Measurements from ENCODE around the gene FIG4.

The FIG4 gene

DNA sequence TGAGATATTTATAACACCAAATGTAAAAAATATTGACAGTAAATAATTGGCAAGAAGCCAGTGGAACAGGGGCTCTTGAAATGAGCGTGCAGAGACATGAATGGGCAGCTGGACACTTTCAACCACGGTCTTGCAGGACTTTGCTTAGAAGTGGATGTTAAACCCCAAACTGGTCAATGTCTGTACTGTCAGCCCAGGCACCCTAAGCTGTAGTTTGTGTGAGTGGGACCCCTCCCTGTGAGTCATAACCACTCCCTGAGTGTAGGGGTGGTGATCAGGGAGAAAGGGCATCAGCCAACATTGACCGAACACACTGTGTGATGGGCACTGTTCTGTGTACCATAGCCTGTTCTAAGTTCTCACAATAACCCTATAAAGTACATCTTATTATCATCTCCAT lies 108.6 kb downstream of the FIG4 start:
- no peak overlapping the region for H3K4me3 ChIP-seq (ENCODE audit: low read depth in 1 of 2, low read length in 2 of 2)
- H3K9ac ChIP-seq (ENCODE audit: low read length), result no peak overlapping the region
- no peak overlapping the region for H3K27ac ChIP-seq (ENCODE audit: low read depth, low read length)
- peaks cover 15% of the 10 kb centered on the region for H3K36me3 ChIP-seq (ENCODE audit: insufficient read depth, low read length)
- H3K4me1 ChIP-seq (ENCODE audit: insufficient read depth, low read length), result no peaks in the 10 kb centered on the region
- H3K9me3 ChIP-seq (ENCODE audit: low read length), result no peaks in the 10 kb centered on the region
- H3K27me3 ChIP-seq (ENCODE audit: control insufficient read depth in 1 of 2, insufficient read depth in 2 of 2, low read length in 2 of 2), result no peaks in the 10 kb centered on the region

DNA sequence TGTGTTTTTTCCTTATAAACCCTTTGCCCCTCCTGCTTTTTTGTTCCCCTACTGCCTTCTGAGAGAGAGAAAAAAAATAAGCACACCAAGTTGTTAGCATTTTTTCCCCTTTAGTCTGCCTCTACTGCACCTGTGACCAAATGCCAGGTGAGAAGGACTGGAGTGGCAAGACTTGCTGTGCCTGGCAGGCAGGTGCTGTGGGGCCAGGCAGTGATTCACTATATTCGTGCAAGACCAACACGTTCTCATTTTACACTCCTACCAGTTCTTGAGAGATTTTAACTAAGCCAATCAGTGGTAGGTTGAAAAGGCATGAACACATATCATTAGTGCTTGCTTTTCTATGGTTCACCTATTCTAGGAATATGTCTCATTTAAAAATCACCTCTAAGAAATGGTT lies 109.7 kb downstream of the FIG4 start:
- Histone ChIP-seq H3K4me1 (ENCODE audit: insufficient read depth, low read length) (no peaks in the 10 kb centered on the region), H3K36me3 (ENCODE audit: insufficient read depth, low read length) (peaks cover 15% of the 10 kb centered on the region), H3K9ac (ENCODE audit: low read length) (no peak overlapping the region), H3K27ac (ENCODE audit: low read depth, low read length) (no peak overlapping the region), H3K27me3 (ENCODE audit: control insufficient read depth in 1 of 2, insufficient read depth in 2 of 2, low read length in 2 of 2) (no peaks in the 10 kb centered on the region), H3K4me3 (ENCODE audit: low read depth in 1 of 2, low read length in 2 of 2) (no peak overlapping the region), H3K9me3 (ENCODE audit: low read length) (no peaks in the 10 kb centered on the region)

GRCh38 chr6:109801794-109802193 lies 110.7 kb downstream of the FIG4 start:
- Histone ChIP-seq H3K4me1 (ENCODE audit: insufficient read depth, low read length) (no peaks in the 10 kb centered on the region), H3K36me3 (ENCODE audit: insufficient read depth, low read length) (peaks cover 5% of the 10 kb centered on the region)

GRCh38 chr6:109804020-109804419 lies 112.9 kb downstream of the FIG4 start:
- Histone ChIP-seq H3K27ac (ENCODE audit: low read depth, low read length) (no peak overlapping the region), H3K27me3 (ENCODE audit: control insufficient read depth in 1 of 2, insufficient read depth in 2 of 2, low read length in 2 of 2) (no peaks in the 10 kb centered on the region), H3K9ac (ENCODE audit: low read length) (no peak overlapping the region), H3K4me3 (ENCODE audit: low read depth in 1 of 2, low read length in 2 of 2) (no peak overlapping the region), H3K9me3 (ENCODE audit: low read length) (no peaks in the 10 kb centered on the region), H3K4me1 (ENCODE audit: insufficient read depth, low read length) (no peaks in the 10 kb centered on the region), H3K36me3 (ENCODE audit: insufficient read depth, low read length) (no peaks in the 10 kb centered on the region)

More at GRCh38 chr6:109801794-109802193, 110.7 kb downstream of the FIG4 start:
- Histone ChIP-seq H3K9me3 (ENCODE audit: low read length) (no peaks in the 10 kb centered on the region), H3K27me3 (ENCODE audit: control insufficient read depth in 1 of 2, insufficient read depth in 2 of 2, low read length in 2 of 2) (no peaks in the 10 kb centered on the region), H3K9ac (ENCODE audit: low read length) (no peak overlapping the region), H3K27ac (ENCODE audit: low read depth, low read length) (no peak overlapping the region), H3K4me3 (ENCODE audit: low read depth in 1 of 2, low read length in 2 of 2) (no peak overlapping the region)

- Histone ChIP-seq H3K27me3 (ENCODE audit: control insufficient read depth in 1 of 2, insufficient read depth in 2 of 2, low read length in 2 of 2) (no peaks in the 10 kb centered on the region), H3K4me1 (ENCODE audit: insufficient read depth, low read length) (no peaks in the 10 kb centered on the region), H3K27ac (ENCODE audit: low read depth, low read length) (no peak overlapping the region), H3K36me3 (ENCODE audit: insufficient read depth, low read length) (no peaks in the 10 kb centered on the region), H3K9me3 (ENCODE audit: low read length) (no peaks in the 10 kb centered on the region), H3K4me3 (ENCODE audit: low read depth in 1 of 2, low read length in 2 of 2) (no peak overlapping the region), H3K9ac (ENCODE audit: low read length) (no peak overlapping the region)
These were observed 116.8 kb downstream of the FIG4 start for GRCh38 chr6:109807881-109808280.

DNA sequence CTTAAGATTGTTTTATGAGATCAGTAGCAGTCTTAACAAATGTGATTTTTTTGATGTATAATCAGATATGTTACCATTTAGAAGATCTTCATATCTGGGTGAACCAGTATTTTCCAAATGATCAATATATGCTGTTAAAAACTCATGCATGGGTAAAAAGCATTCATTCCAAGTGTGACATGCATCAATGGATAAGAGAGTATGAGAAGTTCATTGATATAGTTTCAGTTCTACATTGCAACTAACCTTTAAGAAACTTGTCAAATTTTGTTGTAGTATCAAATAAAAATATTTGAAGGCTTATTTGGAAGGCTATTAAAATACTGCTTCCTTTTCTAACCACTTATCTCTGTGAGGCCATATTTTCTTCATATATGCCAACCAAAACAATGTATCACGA lies 117.7 kb downstream of the FIG4 start:
- Histone ChIP-seq H3K4me3 (ENCODE audit: low read depth in 1 of 2, low read length in 2 of 2) (no peak overlapping the region), H3K4me1 (ENCODE audit: insufficient read depth, low read length) (no peaks in the 10 kb centered on the region), H3K36me3 (ENCODE audit: insufficient read depth, low read length) (peaks cover 4% of the 10 kb centered on the region), H3K27ac (ENCODE audit: low read depth, low read length) (no peak overlapping the region), H3K27me3 (ENCODE audit: control insufficient read depth in 1 of 2, insufficient read depth in 2 of 2, low read length in 2 of 2) (no peaks in the 10 kb centered on the region), H3K9me3 (ENCODE audit: low read length) (no peaks in the 10 kb centered on the region), H3K9ac (ENCODE audit: low read length) (no peak overlapping the region)

- H3K4me3 ChIP-seq (ENCODE audit: low read depth in 1 of 2, low read length in 2 of 2), result no peak overlapping the region
- no peak overlapping the region for H3K9ac ChIP-seq (ENCODE audit: low read length)
- peaks cover 6% of the 10 kb centered on the region for H3K36me3 ChIP-seq (ENCODE audit: insufficient read depth, low read length)
- H3K9me3 ChIP-seq (ENCODE audit: low read length), result no peaks in the 10 kb centered on the region
- H3K27ac ChIP-seq (ENCODE audit: low read depth, low read length), result no peak overlapping the region
- no peaks in the 10 kb centered on the region for H3K4me1 ChIP-seq (ENCODE audit: insufficient read depth, low read length)
- H3K27me3 ChIP-seq (ENCODE audit: control insufficient read depth in 1 of 2, insufficient read depth in 2 of 2, low read length in 2 of 2), result no peaks in the 10 kb centered on the region
These were observed 124.0 kb downstream of the FIG4 start for GRCh38 chr6:109815054-109815453.

DNA sequence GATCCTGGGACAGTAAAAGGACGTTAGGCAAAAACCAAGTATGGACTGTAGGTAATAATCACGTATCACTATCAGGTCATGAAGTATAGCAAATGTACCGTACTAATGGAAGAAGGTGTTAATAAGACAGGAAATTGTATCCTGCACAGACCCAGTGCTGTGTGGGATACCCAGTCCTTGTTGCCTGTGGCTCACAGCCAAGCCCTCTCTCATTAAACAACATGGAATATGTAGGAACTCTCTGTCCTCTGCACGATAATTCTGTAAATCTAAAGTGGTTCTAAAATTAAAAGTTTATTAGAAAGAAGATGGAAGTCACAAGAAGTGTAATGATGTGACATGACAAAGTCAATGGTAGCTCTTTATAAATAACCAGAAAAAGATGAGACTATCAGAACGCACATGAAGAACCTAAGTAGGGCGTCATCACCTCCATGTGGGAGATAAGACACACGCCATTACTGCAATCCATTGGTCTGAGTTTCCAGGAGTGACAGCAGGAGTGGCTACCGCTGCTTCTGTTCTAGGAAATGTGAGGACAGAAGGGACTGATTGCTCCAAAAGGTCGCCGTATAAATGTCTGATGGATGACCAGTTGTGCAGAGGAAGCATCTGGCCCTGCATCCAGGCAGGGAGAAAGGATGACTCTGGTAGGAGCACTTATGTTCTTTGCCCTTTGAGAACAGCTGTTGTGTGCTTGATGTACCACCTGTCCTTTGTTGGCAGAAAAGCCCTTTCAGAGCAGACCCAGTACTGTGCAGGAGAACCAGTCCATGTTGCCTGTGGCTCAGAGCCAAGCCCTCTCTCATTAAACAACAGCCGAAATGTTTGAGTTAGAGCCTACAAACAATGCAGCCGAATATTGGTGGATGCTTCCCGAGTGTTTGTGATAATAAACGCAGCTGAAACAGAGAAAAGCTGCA lies 125.6 kb downstream of the FIG4 start:
- Histone ChIP-seq H3K36me3 (ENCODE audit: insufficient read depth, low read length) (peaks cover 6% of the 10 kb centered on the region), H3K4me1 (ENCODE audit: insufficient read depth, low read length) (no peaks in the 10 kb centered on the region), H3K9ac (ENCODE audit: low read length) (no peak overlapping the region), H3K4me3 (ENCODE audit: low read depth in 1 of 2, low read length in 2 of 2) (no peak overlapping the region), H3K27me3 (ENCODE audit: control insufficient read depth in 1 of 2, insufficient read depth in 2 of 2, low read length in 2 of 2) (no peaks in the 10 kb centered on the region), H3K27ac (ENCODE audit: low read depth, low read length) (no peak overlapping the region), H3K9me3 (ENCODE audit: low read length) (no peaks in the 10 kb centered on the region)

GRCh38 chr6:109820706-109821350 lies 129.7 kb downstream of the FIG4 start:
- Histone ChIP-seq H3K9me3 (ENCODE audit: low read length) (no peaks in the 10 kb centered on the region), H3K9ac (ENCODE audit: low read length) (no peak overlapping the region), H3K36me3 (ENCODE audit: insufficient read depth, low read length) (peaks cover 7% of the 10 kb centered on the region), H3K27ac (ENCODE audit: low read depth, low read length) (no peak overlapping the region), H3K4me1 (ENCODE audit: insufficient read depth, low read length) (no peaks in the 10 kb centered on the region), H3K27me3 (ENCODE audit: control insufficient read depth in 1 of 2, insufficient read depth in 2 of 2, low read length in 2 of 2) (no peaks in the 10 kb centered on the region), H3K4me3 (ENCODE audit: low read depth in 1 of 2, low read length in 2 of 2) (no peak overlapping the region)

GRCh38 chr6:109821428-109821827 lies 130.3 kb downstream of the FIG4 start:
- Histone ChIP-seq H3K36me3 (ENCODE audit: insufficient read depth, low read length) (peaks cover 7% of the 10 kb centered on the region), H3K4me1 (ENCODE audit: insufficient read depth, low read length) (no peaks in the 10 kb centered on the region), H3K9ac (ENCODE audit: low read length) (no peak overlapping the region), H3K27me3 (ENCODE audit: control insufficient read depth in 1 of 2, insufficient read depth in 2 of 2, low read length in 2 of 2) (no peaks in the 10 kb centered on the region), H3K4me3 (ENCODE audit: low read depth in 1 of 2, low read length in 2 of 2) (no peak overlapping the region), H3K9me3 (ENCODE audit: low read length) (no peaks in the 10 kb centered on the region), H3K27ac (ENCODE audit: low read depth, low read length) (no peak overlapping the region)

DNA sequence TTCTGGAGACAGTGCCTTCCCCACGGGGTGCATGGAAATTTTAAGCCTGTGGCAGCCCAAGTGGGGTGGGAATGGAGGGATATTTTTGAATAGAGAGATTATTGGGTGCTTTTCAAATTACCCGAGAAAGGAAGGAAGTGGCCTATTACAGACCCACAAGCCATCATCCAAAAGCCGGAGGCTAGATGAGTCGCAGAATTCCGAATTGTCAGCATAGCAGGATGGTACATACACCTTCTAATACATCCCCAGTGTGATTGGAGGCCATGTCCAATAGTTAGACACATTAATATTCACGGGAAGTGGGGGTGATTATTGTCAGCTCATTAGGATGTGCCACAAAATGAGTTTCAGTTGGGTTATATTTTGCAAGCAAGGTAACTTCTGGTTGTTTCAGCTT lies 133.0 kb downstream of the FIG4 start:
- Histone ChIP-seq H3K9me3 (ENCODE audit: low read length) (no peaks in the 10 kb centered on the region), H3K4me3 (ENCODE audit: low read depth in 1 of 2, low read length in 2 of 2) (no peak overlapping the region), H3K36me3 (ENCODE audit: insufficient read depth, low read length) (peaks cover 12% of the 10 kb centered on the region), H3K9ac (ENCODE audit: low read length) (no peak overlapping the region), H3K27me3 (ENCODE audit: control insufficient read depth in 1 of 2, insufficient read depth in 2 of 2, low read length in 2 of 2) (no peaks in the 10 kb centered on the region), H3K4me1 (ENCODE audit: insufficient read depth, low read length) (no peaks in the 10 kb centered on the region), H3K27ac (ENCODE audit: low read depth, low read length) (no peak overlapping the region)
